ENCODE measurements around the gene PLPP3.

- no peak for TF ChIP-seq POLR2AphosphoS5 (IDR thresholded peaks at IDR 0.05; ENCODE audit: low read depth, low read length)
- no peak for TF ChIP-seq CTCF (IDR thresholded peaks at IDR 0.05)
- TF ChIP-seq SIN3A (IDR thresholded peaks at IDR 0.05; ENCODE audit: borderline replicate concordance, insufficient read depth, low read depth, low read length): no peak
Observed at GRCh38 chr1:56482486-56482885, 96.9 kb downstream of the PLPP3 start.
